H1 (cell line): ENCODE results near the gene STAU1. TPM values are rescaled to one million over a fixed set of nuclear protein-coding genes. Genes with fewer than 3 reads are reported as not detected.

Experiments used
- CTCF ChIA-PET: fragments of 300-600 bp; sonication (Branson Sonifier 250); formaldehyde crosslinking; loops from one replicate; lab custom pipeline; 2021; ENCODE audit not compliant: partially characterized antibody; lab: Charles Lee
- POLR2A ChIA-PET: fragments of 300-600 bp; sonication (Branson Sonifier 250); formaldehyde crosslinking; loops from one replicate; lab custom pipeline; 2021; ENCODE audit warnings: inconsistent platforms; ENCODE audit not compliant: partially characterized antibody; lab: Charles Lee
- DNase-seq, 2 experiments: peaks; one replicate each; pipeline versions ENCODE4 v3.0.0 to v3.0.0-alpha.2; 2010 to 2022; ENCODE audit warnings: low spot score in 2 of 2, low read depth in 1 of 2, mixed read lengths in 1 of 2
- FAIRE-seq: peaks from 2 replicates; lab custom pipeline; 2011; peaks lifted over from hg19 to GRCh38; lab: Jason Lieb, UNC
- H2AFZ ChIP-seq: 2 replicates; pipeline ENCODE4 v1.8.1; 2012; ENCODE audit warnings: low read length, inconsistent platforms
- H2AK5ac ChIP-seq: 2 replicates; pipeline ENCODE4 v1.6.1; 2013; ENCODE audit warnings: low read depth, low read length
- H2BK120ac ChIP-seq: replicated peaks from 2 replicates; pipeline ENCODE3; 2013; ENCODE audit warnings: low read depth, low read length, inconsistent platforms
- H2BK12ac ChIP-seq: 2 replicates; pipeline ENCODE4 v1.6.1; 2013; ENCODE audit warnings: low read depth, low read length
- H2BK15ac ChIP-seq: 2 replicates; pipeline ENCODE4 v1.6.1; 2013; ENCODE audit warnings: low read length
- H2BK20ac ChIP-seq: 2 replicates; pipeline ENCODE4 v1.6.1; 2013; ENCODE audit warnings: low read length
- H2BK5ac ChIP-seq: 2 replicates; pipeline ENCODE4 v1.6.1; 2013; ENCODE audit warnings: low read depth, low read length
- H3K14ac ChIP-seq: 2 replicates; pipeline ENCODE4 v1.6.1; 2013; ENCODE audit warnings: inconsistent platforms; ENCODE audit not compliant: insufficient read length
- H3K18ac ChIP-seq: 2 replicates; pipeline ENCODE4 v1.6.1; 2013; ENCODE audit warnings: low read length; ENCODE audit errors: extremely low read depth
- H3K23ac ChIP-seq: 2 replicates; pipeline ENCODE4 v1.6.1; 2013; ENCODE audit warnings: inconsistent platforms; ENCODE audit not compliant: insufficient read length
- H3K23me2 ChIP-seq: 2 replicates; pipeline ENCODE4 v1.6.1; 2013; ENCODE audit warnings: low read depth, low read length
- H3K27ac ChIP-seq: 2 replicates; pipeline ENCODE4 v1.6.1; 2011; ENCODE audit warnings: low read depth, low read length, inconsistent platforms
- H3K27me3 ChIP-seq, 4 experiments: replicated peaks in 1 of 4; 1 replicate in 1 of 4; 2 replicates in 3 of 4; pipeline versions ENCODE4 v1.6.1 to v1.8.1; 2011 to 2013; ENCODE audit warnings: low read length in 3 of 4, mild to moderate bottlenecking in 3 of 4, inconsistent platforms in 2 of 4, mixed read lengths in 2 of 4, moderate library complexity in 1 of 4; ENCODE audit not compliant: control insufficient read depth in 3 of 4, insufficient read depth in 3 of 4; ENCODE audit errors: extremely low read depth in 1 of 4
- H3K36me3 ChIP-seq, 4 experiments: 2 replicates each; pipeline versions ENCODE4 v1.6.1 to v1.8.1; 2011 to 2013; ENCODE audit warnings: mild to moderate bottlenecking in 4 of 4, low read length in 3 of 4, moderate library complexity in 2 of 4, control low read depth in 1 of 4, inconsistent platforms in 1 of 4; ENCODE audit not compliant: insufficient read depth in 4 of 4, control insufficient read depth in 2 of 4
- H3K4ac ChIP-seq: replicated peaks from 2 replicates; pipeline ENCODE3; 2013; ENCODE audit warnings: low read length, low read depth, mixed read lengths, inconsistent platforms; ENCODE audit not compliant: insufficient read length
- H3K4me1 ChIP-seq, 4 experiments: replicated peaks in 1 of 4; 1 replicate in 1 of 4; 2 replicates in 3 of 4; pipeline versions ENCODE4 v1.6.1 to v1.8.1; 2011 to 2013; ENCODE audit warnings: low read length in 3 of 4, inconsistent platforms in 2 of 4, mixed read lengths in 1 of 4; ENCODE audit not compliant: insufficient read depth in 4 of 4, control insufficient read depth in 3 of 4
- H3K4me2 ChIP-seq, 2 experiments: 2 replicates each; pipeline versions ENCODE4 v1.6.1 to v1.8.1; 2011 to 2013; ENCODE audit warnings: low read depth in 2 of 2, low read length in 2 of 2, control low read depth in 1 of 2, inconsistent platforms in 1 of 2, mild to moderate bottlenecking in 1 of 2; ENCODE audit not compliant: insufficient read depth in 1 of 2
- H3K4me3 ChIP-seq, 4 experiments: fragments of 200-600, 300-600 bp in 1 of 4; sonication (generic), shearing (Covaris generic), sonication (Bioruptor Twin) in 1 of 4; 2 replicates each; pipeline versions ENCODE4 v1.5.1 to v1.8.1; 2011 to 2016; ENCODE audit warnings: low read length in 4 of 4, low read depth in 3 of 4, control low read depth in 2 of 4, inconsistent platforms in 2 of 4, mild to moderate bottlenecking in 2 of 4, mixed read lengths in 1 of 4, moderate library complexity in 1 of 4; ENCODE audit not compliant: insufficient read depth in 2 of 4; ENCODE audit errors: extremely low read depth in 1 of 4
- H3K56ac ChIP-seq: replicated peaks from 2 replicates; pipeline ENCODE3; 2013; ENCODE audit warnings: low read depth, mild to moderate bottlenecking, mixed read lengths, low read length, inconsistent platforms; ENCODE audit not compliant: insufficient read length
- H3K79me1 ChIP-seq: 2 replicates; pipeline ENCODE4 v1.6.1; 2013; ENCODE audit warnings: low read depth, low read length, control low read depth
- H3K79me2 ChIP-seq, 2 experiments: 2 replicates each; pipeline versions ENCODE4 v1.6.1 to v1.8.1; 2012 to 2013; ENCODE audit warnings: low read length in 2 of 2, mild to moderate bottlenecking in 2 of 2, inconsistent platforms in 1 of 2; ENCODE audit not compliant: insufficient read depth in 2 of 2, control insufficient read depth in 1 of 2
- H3K9ac ChIP-seq, 4 experiments: replicated peaks in 1 of 4; 1 replicate in 1 of 4; 2 replicates in 3 of 4; pipeline versions ENCODE4 v1.6.1 to v1.8.1; 2011 to 2013; ENCODE audit warnings: low read depth in 3 of 4, low read length in 3 of 4, control low read depth in 2 of 4, mild to moderate bottlenecking in 2 of 4, moderate library complexity in 2 of 4, inconsistent platforms in 1 of 4; ENCODE audit errors: extremely low read depth in 1 of 4
- H3K9me3 ChIP-seq, 2 experiments: 2 replicates each; pipeline versions ENCODE4 v1.6.1 to v1.8.1; 2012 to 2013; ENCODE audit warnings: mild to moderate bottlenecking in 2 of 2, moderate library complexity in 2 of 2, control low read depth in 1 of 2, inconsistent platforms in 1 of 2, low read depth in 1 of 2, low read length in 1 of 2, mixed read lengths in 1 of 2; ENCODE audit not compliant: insufficient read depth in 2 of 2
- H4K20me1 ChIP-seq, 2 experiments: replicated peaks in 1 of 2; 2 replicates each; pipeline versions ENCODE3 to v1.8.1; 2011 to 2013; ENCODE audit warnings: inconsistent platforms in 2 of 2, low read length in 2 of 2, mild to moderate bottlenecking in 1 of 2; ENCODE audit not compliant: insufficient read depth in 2 of 2, control insufficient read depth in 1 of 2
- H4K5ac ChIP-seq: 2 replicates; pipeline ENCODE4 v1.6.1; 2013; ENCODE audit warnings: low read length, low read depth, mixed read lengths, inconsistent platforms; ENCODE audit not compliant: insufficient read length
- H4K8ac ChIP-seq: 2 replicates; pipeline ENCODE4 v1.8.0; 2013; ENCODE audit warnings: mild to moderate bottlenecking, moderate library complexity, low read length, inconsistent platforms; ENCODE audit not compliant: insufficient read depth; ENCODE audit errors: extremely low read depth
- H4K91ac ChIP-seq: replicated peaks from 2 replicates; pipeline ENCODE3; 2013; ENCODE audit warnings: low read length, mixed read lengths, inconsistent platforms; ENCODE audit not compliant: insufficient read length
- GTF2F1 ChIP-seq: IDR thresholded peaks from 2 replicates; pipeline ENCODE4 v1.6.1; 2012; ENCODE audit warnings: low read depth, low read length, improper control_type of control experiment, borderline replicate concordance
- KDM5A ChIP-seq: fragments of 200-600 bp; IDR thresholded peaks from 2 replicates; pipeline ENCODE4 v1.7.1; 2012; ENCODE audit warnings: mild to moderate bottlenecking, low read length, inconsistent platforms, mixed read lengths
- YY1 ChIP-seq: IDR thresholded peaks from 2 replicates; pipeline ENCODE4 v1.6.1; 2011; ENCODE audit warnings: low read depth, mild to moderate bottlenecking, low read length
- WGBS, 2 experiments: shearing (Covaris generic) in 1 of 2; methylation state at CpG; one replicate each; pipeline versions ENCODE4 v1.1.6 to v1.1.7; 2013 to 2015; ENCODE audit warnings: low lambda C conversion rate in 2 of 2, mixed read lengths in 2 of 2, inconsistent platforms in 1 of 2, low coverage in 1 of 2, missing lambda C conversion rate in 1 of 2; ENCODE audit not compliant: insufficient replicate concordance in 2 of 2, insufficient coverage in 1 of 2, insufficient read length in 1 of 2; ENCODE audit errors: extremely low coverage in 1 of 2, missing lambda C conversion rate in 1 of 2; 5-methylcytosine and 5-hydroxymethylcytosine counted together
- polyA plus RNA-seq, 7 experiments: library from polyadenylated mRNA; depleted of rRNA in 3 of 7; stranded (reverse) in 5 of 7; unstranded in 2 of 7; fragments of >200 nt in 5 of 7; fragments of 200-250 nt in 2 of 7; gene quantifications; 1 replicate in 5 of 7; 2 replicates in 1 of 7; 4 replicates in 1 of 7; pipeline versions ENCODE4 v1.2.1 to v1.2.3, GENCODE V29; 2011 to 2013; ENCODE audit warnings: missing spikeins in 2 of 7, mixed read lengths in 2 of 7
- total RNA-seq: library from RNA; stranded (reverse); fragmentation: NEBNext Ultra II Directional; extraction: Animal tissue kit (Norgen Biotek cat#: 25700); gene quantifications from 2 replicates; pipeline ENCODE4 v1.2.1, GENCODE V29; 2021
- TF ChIP-seq, protein P1 (sequence below): IDR thresholded peaks from 2 replicates; pipeline ENCODE4 v1.6.1; 2012; ENCODE audit warnings: inconsistent platforms

Gene STAU1
- total and polyA plus RNA-seq, 2 of the 8 experiments (the other 6 are each of a cell fraction or from before 2014, with no cell fraction given) = 41.4 to 107 TPM

DNA sequence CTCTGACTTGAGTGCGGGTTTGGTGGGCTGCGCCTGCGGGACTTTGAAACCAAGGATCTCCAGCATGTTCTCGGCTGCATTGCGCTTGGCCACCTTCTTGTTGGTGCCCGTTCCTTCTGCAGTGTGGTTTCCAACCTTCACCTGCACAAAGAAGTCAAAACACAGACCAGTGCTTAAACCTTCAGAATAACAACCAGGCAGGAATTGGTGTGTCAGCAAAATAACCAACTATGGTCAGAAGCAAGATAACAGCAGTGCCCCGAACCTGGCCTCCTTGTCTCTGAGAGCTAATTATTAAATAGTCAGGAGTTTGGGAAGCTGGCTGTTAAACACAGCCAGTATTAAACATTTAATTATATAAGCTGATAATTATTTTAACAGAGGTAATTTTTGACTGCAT, 68.1 kb downstream of the STAU1 start:
- Histone ChIP-seq H4K5ac (no peak overlapping the region), H4K8ac (no peak overlapping the region), H4K20me1 (peaks cover 0 to 2% of the 10 kb centered on the region in 2 experiments), H3K27me3 (no peaks in the 10 kb centered on the region), H2BK15ac (no peak overlapping the region), H3K4me2 (no peak overlapping the region), H3K4ac (no peak overlapping the region), H3K14ac (no peak overlapping the region), H2BK120ac (no peak overlapping the region), H3K79me1 (no peaks in the 10 kb centered on the region), H4K91ac (no peak overlapping the region), H3K4me1 (no peaks in the 10 kb centered on the region), H3K27ac (no peak overlapping the region), H3K56ac (no peak overlapping the region), H2BK12ac (no peak overlapping the region), H3K36me3 (peaks cover 18 to 64% (median 54%) of the 10 kb centered on the region in 4 experiments), H3K9ac (no peak overlapping the region), H3K79me2 (no peaks in the 10 kb centered on the region), H2BK20ac (no peak overlapping the region), H3K23me2 (no peaks in the 10 kb centered on the region), H2AK5ac (no peak overlapping the region), H3K18ac (no peak overlapping the region), H2AFZ (no peak overlapping the region), H2BK5ac (no peak overlapping the region), H3K9me3 (no peaks in the 10 kb centered on the region), H3K23ac (no peak overlapping the region), H3K4me3 (no peak overlapping the region)
- TF ChIP-seq, protein P1, sequence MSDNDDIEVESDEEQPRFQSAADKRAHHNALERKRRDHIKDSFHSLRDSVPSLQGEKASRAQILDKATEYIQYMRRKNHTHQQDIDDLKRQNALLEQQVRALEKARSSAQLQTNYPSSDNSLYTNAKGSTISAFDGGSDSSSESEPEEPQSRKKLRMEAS = no peak
- TF ChIP-seq YY1 (no peak), KDM5A (no peak), GTF2F1 (no peak)
- FAIRE-seq (no peak), DNase-seq (no peak)
- ChIA-PET CTCF (interaction anchor here (1.1 to 1.5 kb wide), 3 partner anchors 13 to 127 kb away, joined by 3 to 7 read pairs (median 3); no protein-coding TSS in a partner anchor), POLR2A (interaction anchor here (0.8 to 1.2 kb wide), 3 partner anchors 10 to 161 kb away, joined by 3 read pairs; no protein-coding TSS in a partner anchor)
- 94% methylated on average over 7 of the region's 7 CpGs; no CpG with 5 or more reads in 1 of the 2 experiments for WGBS, 2 experiments
